ENCODE measurements around the gene CYB5R2. TPM values are rescaled to one million over a fixed set of nuclear protein-coding genes. Genes with fewer than 3 reads are reported as not detected.

CYB5R2 gene
- total and polyA plus RNA-seq, 10 donors: 1.2 to 5.3 (median 2.8) TPM

- H3K4me3 ChIP-seq: no peak overlapping the region
- no peak overlapping the region for H3K27ac ChIP-seq
- WGBS, 5 donors: 47 to 65% (median 61%) methylated on average over 5 of the region's 5 CpGs
- intact Hi-C loops (cut with DNase I; ENCODE audit: low total_unique reads): loop anchor here (5.0 kb wide), 1 partner anchor 604 kb away; no protein-coding TSS in a partner anchor
- DNase-seq: no peak
- H3K9me3 ChIP-seq: no peaks in the 10 kb centered on the region
- H3K4me1 ChIP-seq: peaks cover 0 to 8% (median 0%) of the 10 kb centered on the region in 6 donors
- H3K36me3 ChIP-seq: no peaks in the 10 kb centered on the region
- no peak for TF ChIP-seq CTCF (IDR thresholded peaks at IDR 0.05 in 8 of 11, conservative IDR thresholded peaks at IDR 0.05 in 3 of 11)
- no peak for TF ChIP-seq POLR2AphosphoS5 (IDR thresholded peaks at IDR 0.05)
- TF ChIP-seq POLR2A (IDR thresholded peaks at IDR 0.05): no peak
- H3K27me3 ChIP-seq (replicated peaks in 1 of 7): peaks cover 0 to 42% (median 16%) of the 10 kb centered on the region in 7 donors
These were observed 23.1 kb upstream of the CYB5R2 start for GRCh38 chr11:7696424-7696823.

GRCh38 chr11:7694235-7694634, 20.9 kb upstream of the CYB5R2 start:
- peak overlapping the region in 1 of 8 donors; percentile 31 for H3K4me3 ChIP-seq
- 75 to 88% (median 78%) methylated on average over 3 of the region's 3 CpGs for WGBS, 5 donors
- peaks cover 0 to 8% (median 0%) of the 10 kb centered on the region in 6 donors for H3K4me1 ChIP-seq
- no peak overlapping the region for H3K27ac ChIP-seq
- H3K36me3 ChIP-seq: no peaks in the 10 kb centered on the region
- H3K27me3 ChIP-seq (replicated peaks in 1 of 7): peaks cover 0 to 35% (median 16%) of the 10 kb centered on the region in 7 donors
- intact Hi-C loops (cut with DNase I; ENCODE audit: low total_unique reads): no loop called here
- no peak for TF ChIP-seq POLR2A (IDR thresholded peaks at IDR 0.05)
- TF ChIP-seq POLR2AphosphoS5 (IDR thresholded peaks at IDR 0.05): no peak
- no peak for TF ChIP-seq CTCF (IDR thresholded peaks at IDR 0.05 in 8 of 11, conservative IDR thresholded peaks at IDR 0.05 in 3 of 11)
- no peaks in the 10 kb centered on the region for H3K9me3 ChIP-seq
- no peak for DNase-seq

- H3K4me3 ChIP-seq: no peak overlapping the region
- WGBS, 5 donors: 77 to 91% (median 83%) methylated on average over 3 of the region's 3 CpGs
- H3K27me3 ChIP-seq (replicated peaks in 1 of 7): peaks cover 0 to 35% (median 16%) of the 10 kb centered on the region in 7 donors
- no peak for DNase-seq
- no peaks in the 10 kb centered on the region for H3K9me3 ChIP-seq
- intact Hi-C loops (cut with DNase I; ENCODE audit: low total_unique reads): no loop called here
- H3K4me1 ChIP-seq: peaks cover 0 to 8% (median 0%) of the 10 kb centered on the region in 6 donors
- no peaks in the 10 kb centered on the region for H3K36me3 ChIP-seq
- TF ChIP-seq POLR2AphosphoS5 (IDR thresholded peaks at IDR 0.05): no peak
- no peak for TF ChIP-seq CTCF (IDR thresholded peaks at IDR 0.05 in 8 of 11, conservative IDR thresholded peaks at IDR 0.05 in 3 of 11)
- TF ChIP-seq POLR2A (IDR thresholded peaks at IDR 0.05): no peak
- H3K27ac ChIP-seq: no peak overlapping the region
These were observed 19.1 kb upstream of the CYB5R2 start for GRCh38 chr11:7692426-7692825.

- H3K36me3 ChIP-seq: no peaks in the 10 kb centered on the region
- intact Hi-C loops (cut with DNase I; ENCODE audit: low total_unique reads): no loop called here
- H3K9me3 ChIP-seq: no peaks in the 10 kb centered on the region
- no peak overlapping the region for H3K4me3 ChIP-seq
- no peak for DNase-seq
- peaks cover 0 to 8% (median 0%) of the 10 kb centered on the region in 6 donors for H3K4me1 ChIP-seq
- no peak overlapping the region for H3K27ac ChIP-seq
- TF ChIP-seq POLR2AphosphoS5 (IDR thresholded peaks at IDR 0.05) (no peak), POLR2A (IDR thresholded peaks at IDR 0.05) (no peak), CTCF (IDR thresholded peaks at IDR 0.05 in 8 of 11, conservative IDR thresholded peaks at IDR 0.05 in 3 of 11) (no peak)
- 55 to 68% (median 66%) methylated on average over 6 of the region's 6 CpGs for WGBS, 5 donors
- peaks cover 0 to 38% (median 16%) of the 10 kb centered on the region in 7 donors for H3K27me3 ChIP-seq (replicated peaks in 1 of 7)
These were observed 18.6 kb upstream of the CYB5R2 start for GRCh38 chr11:7691759-7692350.
